Ishikawa (cell line): ENCODE measurements around the gene P2RY14.

Experiments used
- CEBPB ChIP-seq: IDR thresholded peaks from 2 replicates; pipeline ENCODE4 v1.6.1; 2012
- CREB1 ChIP-seq: IDR thresholded peaks from 2 replicates; pipeline ENCODE4 v1.6.1; 2012; ENCODE audit warnings: low read depth
- EP300 ChIP-seq: IDR thresholded peaks from 2 replicates; pipeline ENCODE4 v1.6.1; 2012; ENCODE audit warnings: borderline replicate concordance
- RAD21 ChIP-seq: IDR thresholded peaks from 2 replicates; pipeline ENCODE4 v1.6.1; 2012; ENCODE audit warnings: low read depth
- TAF1 ChIP-seq: IDR thresholded peaks from 2 replicates; pipeline ENCODE4 v1.6.1; 2012; ENCODE audit warnings: low read depth, mild to moderate bottlenecking
- YY1 ChIP-seq: IDR thresholded peaks from 2 replicates; pipeline ENCODE4 v1.6.1; 2012; ENCODE audit warnings: low read depth
- ZBTB7A ChIP-seq: IDR thresholded peaks from 2 replicates; pipeline ENCODE4 v1.6.1; 2012; ENCODE audit warnings: low read depth
- TF ChIP-seq, protein P1 (sequence below): IDR thresholded peaks from 2 replicates; pipeline ENCODE4 v1.6.1; 2012
- TF ChIP-seq, protein P2 (sequence below): IDR thresholded peaks from 2 replicates; pipeline ENCODE4 v1.6.1; 2012; ENCODE audit warnings: low read depth, mild to moderate bottlenecking
- TF ChIP-seq, protein P3 (sequence below): IDR thresholded peaks from 2 replicates; pipeline ENCODE4 v1.6.1; 2012

DNA sequence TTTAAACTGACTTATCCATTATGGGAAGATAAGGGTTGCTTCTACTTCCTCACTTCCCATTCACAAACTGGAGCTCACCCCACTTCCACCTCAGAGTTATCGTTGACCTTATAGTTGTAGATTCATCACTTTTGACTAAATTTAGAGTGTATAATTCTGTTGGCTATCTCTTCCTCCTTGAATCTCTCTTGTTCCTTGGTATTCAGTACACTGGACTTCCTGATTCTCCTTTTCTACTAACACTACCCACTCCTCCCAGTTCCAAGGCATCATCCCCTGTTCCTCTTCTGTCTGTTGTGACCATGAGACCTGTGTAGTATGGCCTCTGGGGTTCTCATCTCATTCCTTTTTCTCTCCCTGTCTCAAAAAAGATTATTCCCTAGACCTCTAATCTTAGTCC is 44.2 kb upstream of the P2RY14 start:
- no peak for TF ChIP-seq EP300
- no peak for TF ChIP-seq TAF1
- no peak for TF ChIP-seq CEBPB
- no peak for TF ChIP-seq RAD21
- TF ChIP-seq, protein P1, sequence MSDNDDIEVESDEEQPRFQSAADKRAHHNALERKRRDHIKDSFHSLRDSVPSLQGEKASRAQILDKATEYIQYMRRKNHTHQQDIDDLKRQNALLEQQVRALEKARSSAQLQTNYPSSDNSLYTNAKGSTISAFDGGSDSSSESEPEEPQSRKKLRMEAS: no peak
- TF ChIP-seq, protein P2, sequence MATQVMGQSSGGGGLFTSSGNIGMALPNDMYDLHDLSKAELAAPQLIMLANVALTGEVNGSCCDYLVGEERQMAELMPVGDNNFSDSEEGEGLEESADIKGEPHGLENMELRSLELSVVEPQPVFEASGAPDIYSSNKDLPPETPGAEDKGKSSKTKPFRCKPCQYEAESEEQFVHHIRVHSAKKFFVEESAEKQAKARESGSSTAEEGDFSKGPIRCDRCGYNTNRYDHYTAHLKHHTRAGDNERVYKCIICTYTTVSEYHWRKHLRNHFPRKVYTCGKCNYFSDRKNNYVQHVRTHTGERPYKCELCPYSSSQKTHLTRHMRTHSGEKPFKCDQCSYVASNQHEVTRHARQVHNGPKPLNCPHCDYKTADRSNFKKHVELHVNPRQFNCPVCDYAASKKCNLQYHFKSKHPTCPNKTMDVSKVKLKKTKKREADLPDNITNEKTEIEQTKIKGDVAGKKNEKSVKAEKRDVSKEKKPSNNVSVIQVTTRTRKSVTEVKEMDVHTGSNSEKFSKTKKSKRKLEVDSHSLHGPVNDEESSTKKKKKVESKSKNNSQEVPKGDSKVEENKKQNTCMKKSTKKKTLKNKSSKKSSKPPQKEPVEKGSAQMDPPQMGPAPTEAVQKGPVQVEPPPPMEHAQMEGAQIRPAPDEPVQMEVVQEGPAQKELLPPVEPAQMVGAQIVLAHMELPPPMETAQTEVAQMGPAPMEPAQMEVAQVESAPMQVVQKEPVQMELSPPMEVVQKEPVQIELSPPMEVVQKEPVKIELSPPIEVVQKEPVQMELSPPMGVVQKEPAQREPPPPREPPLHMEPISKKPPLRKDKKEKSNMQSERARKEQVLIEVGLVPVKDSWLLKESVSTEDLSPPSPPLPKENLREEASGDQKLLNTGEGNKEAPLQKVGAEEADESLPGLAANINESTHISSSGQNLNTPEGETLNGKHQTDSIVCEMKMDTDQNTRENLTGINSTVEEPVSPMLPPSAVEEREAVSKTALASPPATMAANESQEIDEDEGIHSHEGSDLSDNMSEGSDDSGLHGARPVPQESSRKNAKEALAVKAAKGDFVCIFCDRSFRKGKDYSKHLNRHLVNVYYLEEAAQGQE: no peak
- TF ChIP-seq YY1: no peak
- no peak for TF ChIP-seq ZBTB7A
- TF ChIP-seq, protein P3, sequence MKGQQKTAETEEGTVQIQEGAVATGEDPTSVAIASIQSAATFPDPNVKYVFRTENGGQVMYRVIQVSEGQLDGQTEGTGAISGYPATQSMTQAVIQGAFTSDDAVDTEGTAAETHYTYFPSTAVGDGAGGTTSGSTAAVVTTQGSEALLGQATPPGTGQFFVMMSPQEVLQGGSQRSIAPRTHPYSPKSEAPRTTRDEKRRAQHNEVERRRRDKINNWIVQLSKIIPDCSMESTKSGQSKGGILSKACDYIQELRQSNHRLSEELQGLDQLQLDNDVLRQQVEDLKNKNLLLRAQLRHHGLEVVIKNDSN: no peak
- no peak for TF ChIP-seq CREB1
